KOPT-K1 (cell line): ENCODE results near the gene HYDIN.
A peak's percentile ranks its signal among the peaks of the same experiment; 100 is the strongest.

Experiments used
- H3K27ac ChIP-seq: fragments of 200-600 bp; sonication (generic); 2 replicates; pipeline ENCODE4 v1.5.1; 2016; ENCODE audit warnings: antibody characterized with exemption, mild to moderate bottlenecking, low read depth, low read length; ENCODE audit not compliant: poor library complexity, severe bottlenecking
- H3K36me3 ChIP-seq: fragments of 200-600 bp; sonication (generic); 2 replicates; pipeline ENCODE4 v1.5.1; 2017; ENCODE audit warnings: antibody characterized with exemption, mild to moderate bottlenecking, low read length, moderate library complexity; ENCODE audit not compliant: insufficient read depth
- H3K9me3 ChIP-seq: fragments of 200-600 bp; sonication (generic); 2 replicates; pipeline ENCODE4 v1.5.1; 2017; ENCODE audit warnings: antibody characterized with exemption, low read length, mild to moderate bottlenecking; ENCODE audit not compliant: insufficient read depth, poor library complexity, severe bottlenecking

The HYDIN gene

GRCh38 chr16:70808371-70808770 is 422.2 kb downstream of the HYDIN start:
- H3K36me3 ChIP-seq: no peaks in the 10 kb centered on the region
- peaks cover 15% of the 10 kb centered on the region for H3K9me3 ChIP-seq
- H3K27ac ChIP-seq: no peak overlapping the region

- Histone ChIP-seq H3K36me3 (no peaks in the 10 kb centered on the region), H3K9me3 (peaks cover 23% of the 10 kb centered on the region), H3K27ac (no peak overlapping the region)
Observed at GRCh38 chr16:70805787-70806186, 424.7 kb downstream of the HYDIN start.

GRCh38 chr16:70805380-70805779 is 425.1 kb downstream of the HYDIN start:
- peaks cover 23% of the 10 kb centered on the region for H3K9me3 ChIP-seq
- no peak overlapping the region for H3K27ac ChIP-seq
- no peaks in the 10 kb centered on the region for H3K36me3 ChIP-seq

- H3K9me3 ChIP-seq: peaks cover 23% of the 10 kb centered on the region
- H3K27ac ChIP-seq: no peak overlapping the region
- no peaks in the 10 kb centered on the region for H3K36me3 ChIP-seq
Observed at GRCh38 chr16:70804734-70805169, 425.8 kb downstream of the HYDIN start.

- Histone ChIP-seq H3K9me3 (peaks cover 23% of the 10 kb centered on the region), H3K36me3 (0 out of 2 replicates have a peak, but pooled peaks cover 1% of the 10 kb centered on the region), H3K27ac (no peak overlapping the region)
Observed at GRCh38 chr16:70804153-70804733, 426.3 kb downstream of the HYDIN start.

- H3K36me3 ChIP-seq: peaks cover 11% of the 10 kb centered on the region; the same call in 1 of the 2 replicates
- no peak overlapping the region for H3K27ac ChIP-seq
- peaks cover 23% of the 10 kb centered on the region for H3K9me3 ChIP-seq
Observed at GRCh38 chr16:70803319-70803718, 427.2 kb downstream of the HYDIN start.

GRCh38 chr16:70801611-70802010 is 428.9 kb downstream of the HYDIN start:
- H3K36me3 ChIP-seq: peaks cover 25% of the 10 kb centered on the region; the same call in 1 of the 2 replicates
- H3K9me3 ChIP-seq: peaks cover 23% of the 10 kb centered on the region
- H3K27ac ChIP-seq: no peak overlapping the region

GRCh38 chr16:70800781-70801480 is 429.6 kb downstream of the HYDIN start, which contains the start of gene VAC14:
TSS of gene VAC14 (minus strand) at chr16:70801158. CDS start at chr16:70800900, 258 bp downstream.
- Histone ChIP-seq H3K36me3 (peaks cover 25% of the 10 kb centered on the region; the same call in 1 of the 2 replicates), H3K27ac (peak within 1 kb of the TSS; percentile 62), H3K9me3 (peaks cover 23% of the 10 kb centered on the region)

GRCh38 chr16:70800311-70800710 is 430.2 kb downstream of the HYDIN start:
- Histone ChIP-seq H3K36me3 (peaks cover 25% of the 10 kb centered on the region; the same call in 1 of the 2 replicates), H3K27ac (peak overlapping the region; percentile 62), H3K9me3 (peaks cover 23% of the 10 kb centered on the region)

- peaks cover 25% of the 10 kb centered on the region; the same call in 1 of the 2 replicates for H3K36me3 ChIP-seq
- H3K27ac ChIP-seq: no peak overlapping the region
- no peaks in the 10 kb centered on the region for H3K9me3 ChIP-seq
Observed at GRCh38 chr16:70796301-70796700, 434.2 kb downstream of the HYDIN start.

GRCh38 chr16:70795296-70795912 is 435.1 kb downstream of the HYDIN start:
- no peak overlapping the region for H3K27ac ChIP-seq
- H3K36me3 ChIP-seq: peaks cover 25% of the 10 kb centered on the region; the same call in 1 of the 2 replicates
- no peaks in the 10 kb centered on the region for H3K9me3 ChIP-seq

GRCh38 chr16:70793851-70794502 is 436.5 kb downstream of the HYDIN start:
- no peak overlapping the region for H3K27ac ChIP-seq
- H3K36me3 ChIP-seq: peaks cover 21% of the 10 kb centered on the region; the same call in 1 of the 2 replicates
- H3K9me3 ChIP-seq: no peaks in the 10 kb centered on the region

- Histone ChIP-seq H3K27ac (no peak overlapping the region), H3K9me3 (no peaks in the 10 kb centered on the region), H3K36me3 (peaks cover 27% of the 10 kb centered on the region; the same call in 1 of the 2 replicates)
Observed at GRCh38 chr16:70790815-70791214, 439.7 kb downstream of the HYDIN start.

- no peak overlapping the region for H3K27ac ChIP-seq
- peaks cover 37% of the 10 kb centered on the region for H3K36me3 ChIP-seq
- H3K9me3 ChIP-seq: no peaks in the 10 kb centered on the region
Observed at GRCh38 chr16:70789595-70790447, 440.7 kb downstream of the HYDIN start.
